Peyer's patch (tissue), 4 donors: ENCODE results near the gene MMD. TPM values are rescaled to one million over a fixed set of nuclear protein-coding genes. Genes with fewer than 3 reads are reported as not detected.
"Not testable (repeated sequence)": the region's sequence is repeated elsewhere in the genome, so short reads cannot be mapped to it uniquely, and the experiment has no call there.

Experiments used
- DNase-seq, 3 donors: peaks; one replicate each; pipeline ENCODE4 v3.0.0-alpha.2; 2017 to 2019
- H3K27ac ChIP-seq, 4 donors: fragments of 200-600 bp; sonication (generic); one replicate each; pipeline ENCODE4 v1.5.1; 2016 to 2019
- H3K27me3 ChIP-seq, 2 donors: fragments of 200-600 bp; sonication (generic); one replicate each; pipeline ENCODE4 v1.5.1; 2019
- H3K36me3 ChIP-seq, 3 donors: fragments of 200-600 bp; sonication (generic); one replicate each; pipeline ENCODE4 v1.5.1; 2016 to 2019
- H3K4me1 ChIP-seq, 4 donors: fragments of 200-600 bp; sonication (generic); one replicate each; pipeline ENCODE4 v1.5.1; 2016 to 2019
- H3K4me3 ChIP-seq, 4 donors: fragments of 200-600 bp; sonication (generic); 1 replicate in 3 of 4; 2 replicates in 1 of 4; pipeline ENCODE4 v1.5.1; 2016 to 2019; ENCODE audit warnings: mild to moderate bottlenecking in 1 of 4
- H3K9me3 ChIP-seq, 4 donors: fragments of 200-600 bp; sonication (generic); one replicate each; pipeline ENCODE4 v1.5.1; 2016 to 2019; ENCODE audit warnings: mild to moderate bottlenecking in 1 of 4
- POLR2A ChIP-seq, 2 donors: fragments of 450-650 bp; IDR thresholded peaks; one replicate each; pipeline ENCODE4 v1.5.1; 2017; ENCODE audit warnings: antibody characterized with exemption in 2 of 2, mild to moderate bottlenecking in 2 of 2, moderate library complexity in 2 of 2
- total RNA-seq, 4 donors: library from RNA; depleted of rRNA; stranded (reverse); fragments of >200 nt; gene quantifications; one replicate each; pipeline ENCODE4 v1.1.0, GENCODE V29; 2016
- TF ChIP-seq, protein P1 (sequence below), 6 experiments: fragments of 450-650 bp in 4 of 6; fragments of 200-600 bp in 2 of 6; sonication (generic) in 1 of 6; IDR thresholded peaks; one replicate each; pipeline ENCODE4 v1.5.1; 2017 to 2019; ENCODE audit warnings: antibody characterized with exemption in 6 of 6, mild to moderate bottlenecking in 3 of 6, moderate library complexity in 1 of 6

Gene MMD
- total RNA-seq, 4 donors from 2014 or later = 4.5 to 29.7 (median 14.3) TPM

- Histone ChIP-seq H3K27ac (no peak overlapping the region), H3K27me3 (no peaks in the 10 kb centered on the region), H3K9me3 (no peaks in the 10 kb centered on the region), H3K36me3 (no peaks in the 10 kb centered on the region), H3K4me1 (peaks cover 0 to 18% (median 0%) of the 10 kb centered on the region in 4 donors), H3K4me3 (no peak overlapping the region)
- no peak for DNase-seq
- TF ChIP-seq POLR2A (IDR thresholded peaks at IDR 0.05) = no peak
- TF ChIP-seq, protein P1, sequence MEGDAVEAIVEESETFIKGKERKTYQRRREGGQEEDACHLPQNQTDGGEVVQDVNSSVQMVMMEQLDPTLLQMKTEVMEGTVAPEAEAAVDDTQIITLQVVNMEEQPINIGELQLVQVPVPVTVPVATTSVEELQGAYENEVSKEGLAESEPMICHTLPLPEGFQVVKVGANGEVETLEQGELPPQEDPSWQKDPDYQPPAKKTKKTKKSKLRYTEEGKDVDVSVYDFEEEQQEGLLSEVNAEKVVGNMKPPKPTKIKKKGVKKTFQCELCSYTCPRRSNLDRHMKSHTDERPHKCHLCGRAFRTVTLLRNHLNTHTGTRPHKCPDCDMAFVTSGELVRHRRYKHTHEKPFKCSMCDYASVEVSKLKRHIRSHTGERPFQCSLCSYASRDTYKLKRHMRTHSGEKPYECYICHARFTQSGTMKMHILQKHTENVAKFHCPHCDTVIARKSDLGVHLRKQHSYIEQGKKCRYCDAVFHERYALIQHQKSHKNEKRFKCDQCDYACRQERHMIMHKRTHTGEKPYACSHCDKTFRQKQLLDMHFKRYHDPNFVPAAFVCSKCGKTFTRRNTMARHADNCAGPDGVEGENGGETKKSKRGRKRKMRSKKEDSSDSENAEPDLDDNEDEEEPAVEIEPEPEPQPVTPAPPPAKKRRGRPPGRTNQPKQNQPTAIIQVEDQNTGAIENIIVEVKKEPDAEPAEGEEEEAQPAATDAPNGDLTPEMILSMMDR (IDR thresholded peaks at IDR 0.05) = no peak
Measured at GRCh38 chr17:55435408-55435807, 13.8 kb upstream of the MMD start.

DNA sequence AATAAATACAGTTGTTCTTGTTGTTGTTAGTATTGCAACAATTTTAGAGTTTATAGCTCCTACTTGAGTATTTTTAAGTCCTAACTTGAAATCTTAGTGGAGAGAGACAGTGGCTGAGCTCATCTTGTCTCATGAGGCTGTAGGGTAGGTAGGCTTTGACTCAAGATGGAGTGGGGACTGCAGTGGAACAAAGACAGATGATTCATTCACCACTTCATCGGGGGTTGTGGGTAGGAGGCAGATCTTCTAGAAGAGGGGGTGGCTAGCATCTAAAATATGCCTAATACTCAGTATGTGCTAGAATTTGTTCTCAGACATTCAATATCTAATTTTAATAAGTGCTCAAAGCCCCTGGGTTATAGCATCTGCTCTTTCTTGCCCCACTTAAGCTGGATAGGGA, 13.1 kb upstream of the MMD start:
- TF ChIP-seq POLR2A (IDR thresholded peaks at IDR 0.05) = no peak
- TF ChIP-seq, protein P1 (IDR thresholded peaks at IDR 0.05) = no peak
- Histone ChIP-seq H3K4me3 (no peak overlapping the region), H3K36me3 (no peaks in the 10 kb centered on the region), H3K9me3 (no peaks in the 10 kb centered on the region), H3K4me1 (peaks cover 0 to 18% (median 0%) of the 10 kb centered on the region in 4 donors), H3K27ac (no peak overlapping the region), H3K27me3 (no peaks in the 10 kb centered on the region)
- DNase-seq = no peak

DNA sequence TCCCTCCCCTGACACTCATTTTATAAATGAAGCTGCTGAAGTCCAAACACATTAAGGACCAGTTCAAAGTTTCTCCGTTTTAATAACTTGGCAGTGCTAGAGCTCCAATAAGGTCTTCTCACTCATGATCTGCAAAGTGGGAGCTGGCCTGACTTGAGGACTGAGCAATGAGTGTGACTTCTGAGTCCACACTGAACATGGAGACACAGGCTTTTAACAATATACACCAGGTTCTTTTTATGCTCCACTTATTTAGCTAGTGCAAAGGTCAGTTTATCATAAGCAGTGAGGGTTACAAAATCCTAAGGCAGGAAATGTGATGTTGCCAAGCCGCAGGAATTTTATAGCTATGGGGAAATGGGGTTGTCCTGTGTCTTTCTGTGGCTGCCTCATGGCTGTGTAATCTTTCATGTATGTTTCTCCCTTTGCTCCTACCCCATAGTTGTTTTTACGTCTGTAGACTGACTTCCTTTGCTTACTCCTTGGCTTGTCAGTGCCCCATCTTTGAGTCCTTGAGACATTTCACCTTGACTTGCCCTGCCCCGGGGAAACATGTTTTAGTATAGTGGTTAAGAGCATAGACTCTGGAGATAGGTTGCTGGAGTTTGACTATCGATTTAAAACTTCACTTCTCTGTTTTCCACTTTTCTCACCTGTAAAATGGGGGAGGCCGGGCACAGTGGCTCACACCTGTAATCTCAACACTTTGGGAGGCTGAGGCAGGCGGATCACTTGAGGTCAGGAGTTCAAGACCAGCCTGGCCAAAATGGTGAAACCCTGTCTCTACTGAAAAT, 12.2 kb upstream of the MMD start:
- Histone ChIP-seq H3K4me3 (no peak overlapping the region), H3K9me3 (no peaks in the 10 kb centered on the region), H3K27me3 (no peaks in the 10 kb centered on the region), H3K4me1 (peaks cover 0 to 18% (median 0%) of the 10 kb centered on the region in 4 donors), H3K27ac (peak overlapping the region; percentile 8 to 70 (median 42)), H3K36me3 (no peaks in the 10 kb centered on the region)
- DNase-seq = peak in 1 of 3 donors; percentile 67
- TF ChIP-seq POLR2A (IDR thresholded peaks at IDR 0.05) = no peak
- TF ChIP-seq, protein P1 (IDR thresholded peaks at IDR 0.05) = no peak

DNA sequence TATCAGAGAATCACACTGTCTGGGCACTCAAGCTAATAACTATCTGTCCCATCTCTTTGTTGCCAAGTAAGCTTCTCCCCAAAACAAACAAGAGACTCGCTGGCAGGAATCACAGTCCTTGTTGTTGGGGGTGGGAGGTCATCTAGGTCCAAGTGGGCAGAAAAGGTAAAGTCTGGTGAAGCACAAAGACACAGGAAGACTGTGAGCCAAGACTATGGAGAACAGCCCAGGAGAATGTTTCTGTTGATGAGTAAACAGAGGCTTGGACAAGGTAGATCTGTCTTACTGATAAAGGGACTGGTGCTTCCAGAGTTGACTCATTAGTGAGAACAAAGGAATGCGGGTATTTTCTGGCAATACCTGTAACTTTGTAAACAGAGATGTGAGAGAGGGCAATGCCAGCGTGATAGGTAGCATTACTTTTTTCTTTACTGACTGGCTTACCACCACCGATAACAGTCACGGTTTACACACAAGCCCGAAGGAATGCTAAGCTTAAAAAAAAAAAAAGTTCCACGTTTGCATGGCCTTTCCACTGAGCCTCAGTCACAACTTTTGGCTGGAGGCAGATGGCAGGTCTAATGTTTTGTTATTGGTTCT, 11.5 kb upstream of the MMD start:
- Histone ChIP-seq H3K9me3 (no peaks in the 10 kb centered on the region), H3K36me3 (no peaks in the 10 kb centered on the region), H3K4me3 (no peak overlapping the region), H3K27me3 (no peaks in the 10 kb centered on the region), H3K4me1 (peaks cover 0 to 18% (median 0%) of the 10 kb centered on the region in 4 donors), H3K27ac (peak overlapping the region; percentile 8 to 70 (median 37))
- no peak for TF ChIP-seq POLR2A (IDR thresholded peaks at IDR 0.05)
- TF ChIP-seq, protein P1 (IDR thresholded peaks at IDR 0.05) = no peak
- DNase-seq = no peak

GRCh38 chr17:55432358-55433028, 10.9 kb upstream of the MMD start:
- peaks cover 0 to 18% (median 0%) of the 10 kb centered on the region in 4 donors for H3K4me1 ChIP-seq
- H3K27ac ChIP-seq = peak overlapping the region; percentile 8 to 70 (median 37)
- H3K4me3 ChIP-seq = no peak overlapping the region
- H3K27me3 ChIP-seq = no peaks in the 10 kb centered on the region
- no peaks in the 10 kb centered on the region for H3K36me3 ChIP-seq
- no peak for DNase-seq
- TF ChIP-seq, protein P1 (IDR thresholded peaks at IDR 0.05) = no peak
- no peak for TF ChIP-seq POLR2A (IDR thresholded peaks at IDR 0.05)
- no peaks in the 10 kb centered on the region for H3K9me3 ChIP-seq

DNA sequence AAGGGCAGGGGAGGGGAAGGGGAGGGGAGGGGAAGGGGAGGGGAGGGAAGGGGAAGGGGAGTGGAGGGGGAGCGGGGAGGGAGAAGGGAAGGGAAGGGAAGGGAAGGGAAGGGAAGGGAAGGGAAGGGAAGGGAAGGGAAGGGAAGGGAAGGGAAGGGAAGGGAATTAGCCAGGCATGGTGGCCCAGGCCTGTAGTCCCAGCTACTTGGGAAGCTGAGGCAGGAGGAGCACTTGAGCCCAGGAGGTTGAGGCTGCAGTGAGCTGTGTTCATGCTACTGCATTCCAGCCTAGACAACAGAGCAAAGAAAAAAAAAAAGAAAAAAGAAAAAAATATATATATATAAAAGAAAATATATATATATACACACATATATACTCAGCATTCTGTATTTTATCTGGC, 10.3 kb upstream of the MMD start:
- not testable (repeated sequence) for H3K27me3 ChIP-seq, H3K4me3 ChIP-seq, H3K27ac ChIP-seq, H3K9me3 ChIP-seq, DNase-seq, H3K36me3 ChIP-seq
- H3K4me1 ChIP-seq = peaks cover 0 to 18% (median 0%) of the 10 kb centered on the region in 4 donors
